Medulla oblongata (tissue), 1 donor: ENCODE measurements around the gene MLXIPL.
A peak's percentile ranks its signal among the peaks of the same experiment; 100 is the strongest.
"Not testable (repeated sequence)": the region's sequence is repeated elsewhere in the genome, so short reads cannot be mapped to it uniquely, and the experiment has no call there.

Experiments
- DNase-seq: peaks from one replicate; pipeline ENCODE4 v3.0.0-alpha.2; 2015; ENCODE audit errors: extremely low spot score

Gene MLXIPL

GRCh38 chr7:73578342-73579128, 45.8 kb downstream of the MLXIPL start, which contains the start of gene TBL2:
TBL2 (minus strand) TSS chr7:73578579; CDS start chr7:73578549, 30 bp downstream.
- peak; percentile 99 for DNase-seq

- DNase-seq: no peak
Measured at GRCh38 chr7:73577627-73578341, 46.5 kb downstream of the MLXIPL start.

- no peak for DNase-seq
Measured at GRCh38 chr7:73573791-73574190, 50.5 kb downstream of the MLXIPL start.

GRCh38 chr7:73573276-73573675, 51.0 kb downstream of the MLXIPL start:
- peak; percentile 28 for DNase-seq

- DNase-seq: no peak
Measured at GRCh38 chr7:73572767-73573186, 51.5 kb downstream of the MLXIPL start.

- no peak for DNase-seq
Measured at GRCh38 chr7:73570977-73571376, 53.3 kb downstream of the MLXIPL start.

GRCh38 chr7:73570521-73570920, 53.8 kb downstream of the MLXIPL start:
- DNase-seq: no peak

GRCh38 chr7:73569042-73569608, 55.2 kb downstream of the MLXIPL start:
- no peak for DNase-seq

GRCh38 chr7:73567846-73568685, 56.3 kb downstream of the MLXIPL start:
- DNase-seq: no peak

- DNase-seq: no peak
Measured at GRCh38 chr7:73567140-73567539, 57.2 kb downstream of the MLXIPL start.

GRCh38 chr7:73566431-73566830, 57.9 kb downstream of the MLXIPL start:
- DNase-seq: not testable (repeated sequence)

- DNase-seq: no peak
Measured at GRCh38 chr7:73565675-73566340, 58.5 kb downstream of the MLXIPL start.

- no peak for DNase-seq
Measured at GRCh38 chr7:73560109-73560835, 64.0 kb downstream of the MLXIPL start.

GRCh38 chr7:73557397-73558257, 66.7 kb downstream of the MLXIPL start, which contains the start of gene BCL7B:
BCL7B (minus strand) TSS chr7:73557690; CDS start chr7:73557578, 112 bp downstream.
- DNase-seq: peak; percentile 78

GRCh38 chr7:73557108-73557396, 67.3 kb downstream of the MLXIPL start:
- DNase-seq: peak; percentile 96

GRCh38 chr7:73556208-73557107, 67.9 kb downstream of the MLXIPL start:
- no peak for DNase-seq

GRCh38 chr7:73555411-73555982, 68.8 kb downstream of the MLXIPL start:
- no peak for DNase-seq

GRCh38 chr7:73550093-73550492, 74.2 kb downstream of the MLXIPL start:
- not testable (repeated sequence) for DNase-seq
